ENCODE data around the gene BSDC1.

DNA sequence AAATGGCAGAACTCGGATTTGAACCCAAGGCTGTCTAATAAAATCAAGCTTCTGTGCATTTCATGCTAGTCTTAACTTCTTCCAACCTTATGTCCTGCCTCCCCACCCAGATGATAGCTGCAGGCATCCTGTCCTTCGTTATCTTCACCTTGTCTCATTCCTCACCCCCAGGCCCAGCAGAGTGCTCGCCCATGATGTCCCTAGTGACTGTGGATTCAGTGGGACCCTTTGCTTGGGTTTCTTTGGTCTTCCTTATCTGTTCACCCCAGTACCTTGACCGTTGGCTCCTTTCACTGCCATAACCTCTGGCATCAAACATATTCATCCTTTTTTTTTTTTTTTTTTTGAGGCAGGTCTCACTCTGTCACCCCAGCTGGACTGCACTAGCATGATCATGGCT is 5.6 kb upstream of the BSDC1 start:
- TF ChIP-seq, protein P1, sequence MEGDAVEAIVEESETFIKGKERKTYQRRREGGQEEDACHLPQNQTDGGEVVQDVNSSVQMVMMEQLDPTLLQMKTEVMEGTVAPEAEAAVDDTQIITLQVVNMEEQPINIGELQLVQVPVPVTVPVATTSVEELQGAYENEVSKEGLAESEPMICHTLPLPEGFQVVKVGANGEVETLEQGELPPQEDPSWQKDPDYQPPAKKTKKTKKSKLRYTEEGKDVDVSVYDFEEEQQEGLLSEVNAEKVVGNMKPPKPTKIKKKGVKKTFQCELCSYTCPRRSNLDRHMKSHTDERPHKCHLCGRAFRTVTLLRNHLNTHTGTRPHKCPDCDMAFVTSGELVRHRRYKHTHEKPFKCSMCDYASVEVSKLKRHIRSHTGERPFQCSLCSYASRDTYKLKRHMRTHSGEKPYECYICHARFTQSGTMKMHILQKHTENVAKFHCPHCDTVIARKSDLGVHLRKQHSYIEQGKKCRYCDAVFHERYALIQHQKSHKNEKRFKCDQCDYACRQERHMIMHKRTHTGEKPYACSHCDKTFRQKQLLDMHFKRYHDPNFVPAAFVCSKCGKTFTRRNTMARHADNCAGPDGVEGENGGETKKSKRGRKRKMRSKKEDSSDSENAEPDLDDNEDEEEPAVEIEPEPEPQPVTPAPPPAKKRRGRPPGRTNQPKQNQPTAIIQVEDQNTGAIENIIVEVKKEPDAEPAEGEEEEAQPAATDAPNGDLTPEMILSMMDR (conservative IDR thresholded peaks at IDR 0.05), result no peak
- TF ChIP-seq EZH2 (IDR thresholded peaks at IDR 0.05; ENCODE audit: low read depth), result no peak

Data from PC-9 (cell line).